Measurements from ENCODE around the gene PLPP4.

GRCh38 chr10:120605410-120605809 lies 148.4 kb downstream of the PLPP4 start:
- no peak for TF ChIP-seq CTCF (IDR thresholded peaks at IDR 0.05 in 8 of 11, conservative IDR thresholded peaks at IDR 0.05 in 3 of 11)
- no peak for TF ChIP-seq POLR2AphosphoS5 (IDR thresholded peaks at IDR 0.05)
- no peak for TF ChIP-seq POLR2A (IDR thresholded peaks at IDR 0.05)
